GM19324 (cell line): ENCODE measurements around the gene LTO1.

Experiments used
- ATAC-seq: cut with Tn5 transposase; IDR thresholded peaks from one replicate; pipeline ENCODE4 v1.9.1; 2021; ENCODE audit warnings: mild to moderate bottlenecking, moderate library complexity; ENCODE audit not compliant: unreplicated experiment, low FRiP score

Gene LTO1, protein sequence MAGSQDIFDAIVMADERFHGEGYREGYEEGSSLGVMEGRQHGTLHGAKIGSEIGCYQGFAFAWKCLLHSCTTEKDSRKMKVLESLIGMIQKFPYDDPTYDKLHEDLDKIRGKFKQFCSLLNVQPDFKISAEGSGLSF

DNA sequence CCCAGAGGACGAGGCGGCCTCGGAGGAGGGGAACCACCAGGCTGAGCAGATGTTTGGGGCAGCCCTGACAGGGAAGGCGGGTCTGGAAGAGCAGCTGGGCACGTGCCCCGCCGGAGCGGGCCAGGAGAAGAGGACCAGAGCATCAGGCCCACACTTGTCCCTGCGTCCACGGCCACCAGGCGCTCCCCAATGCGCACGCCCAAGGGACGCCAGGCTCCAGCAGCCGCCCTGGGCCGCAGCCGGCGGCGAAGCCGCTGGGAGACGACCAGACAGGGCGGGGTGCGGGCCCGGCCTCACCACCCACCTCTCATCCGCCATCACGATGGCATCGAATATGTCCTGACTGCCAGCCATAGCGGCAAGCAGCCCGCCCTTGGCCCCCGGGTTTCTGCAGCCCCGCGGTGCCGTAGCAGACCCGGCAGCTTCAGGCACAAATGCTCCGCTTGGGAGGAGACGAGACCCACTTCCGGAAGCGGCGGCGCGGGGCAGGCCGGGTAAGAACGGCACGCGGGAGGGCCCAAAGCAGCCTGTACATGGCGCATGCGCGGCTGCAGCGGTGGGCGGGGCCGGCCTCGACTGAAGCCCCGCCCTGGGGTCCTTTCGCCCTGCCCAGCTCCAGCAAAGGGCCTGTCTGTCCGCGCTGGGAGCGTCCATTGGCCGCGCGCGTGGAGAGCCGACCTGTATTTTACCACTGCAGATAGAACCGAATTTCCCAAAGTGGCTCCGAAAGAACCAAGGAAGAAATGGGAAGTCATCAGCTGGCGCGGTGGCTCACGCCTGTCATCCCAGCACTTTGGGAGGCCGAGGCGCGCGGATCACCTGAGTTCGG is at the start of gene LTO1:
Gene LTO1 (minus strand): TSS at position 468 of the 829 bp plus-strand sequence. CDS start 114 bp downstream, at position 354.
- peak; percentile 87 for ATAC-seq

DNA sequence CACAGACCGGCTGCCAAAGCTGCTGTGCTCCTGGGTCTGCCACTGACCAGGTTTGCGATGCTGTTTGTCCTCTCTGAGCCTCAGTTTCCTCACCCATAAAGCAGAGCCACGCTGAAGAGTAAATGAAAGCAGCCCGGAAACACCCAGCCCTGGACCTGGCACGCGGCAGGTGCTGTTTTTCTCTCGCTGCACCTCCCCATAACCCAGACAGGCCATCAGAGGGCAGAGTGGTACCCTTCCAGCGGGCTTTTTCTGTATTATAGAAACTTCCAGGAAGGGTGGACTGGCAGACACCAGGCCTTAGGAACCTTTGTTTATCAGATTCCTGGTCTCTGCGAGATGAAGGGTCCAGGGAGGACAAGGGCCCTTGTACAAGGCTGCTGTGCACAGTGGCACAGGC is 46.6 kb upstream of the LTO1 start:
- ATAC-seq = no peak

DNA sequence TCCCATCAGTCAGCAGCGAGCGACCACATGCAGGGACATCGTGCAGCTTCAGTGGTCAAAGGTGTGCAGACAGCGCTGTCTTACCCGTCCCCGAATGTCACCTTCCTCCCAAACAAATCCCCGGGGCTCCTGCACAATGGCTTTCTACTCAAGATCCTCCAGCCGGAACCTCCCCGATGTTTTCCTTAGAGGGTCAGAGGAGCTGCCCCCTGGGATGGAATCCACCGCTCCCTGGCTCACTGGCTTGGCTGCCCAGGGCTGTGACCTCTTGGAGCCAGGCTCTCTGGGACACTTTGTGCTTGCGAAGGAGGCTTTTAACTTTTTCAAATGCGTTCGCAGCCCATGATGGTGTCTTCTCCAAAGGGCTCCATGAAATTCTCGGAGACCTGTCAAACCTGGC is 46.0 kb upstream of the LTO1 start:
- ATAC-seq = no peak

DNA sequence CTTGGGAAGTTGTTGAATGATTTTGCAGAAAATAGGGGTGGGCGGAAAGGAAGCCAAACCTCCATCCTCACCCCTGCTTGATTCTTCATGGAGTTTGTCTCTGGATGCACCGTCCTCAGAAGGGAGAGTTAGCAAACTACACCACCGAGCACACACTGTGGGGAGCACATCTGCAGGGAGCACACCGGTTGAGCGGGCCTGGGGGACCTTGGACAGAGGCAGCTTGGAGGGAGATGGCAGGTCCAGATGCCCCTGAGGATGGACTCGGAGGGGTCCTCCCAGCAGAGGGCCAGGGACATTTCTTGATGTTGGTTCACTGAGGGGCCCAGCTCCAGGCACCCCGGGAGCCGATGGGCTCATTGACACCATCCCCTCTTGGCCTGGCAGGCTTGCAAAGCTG is 43.8 kb upstream of the LTO1 start:
- ATAC-seq = no peak

DNA sequence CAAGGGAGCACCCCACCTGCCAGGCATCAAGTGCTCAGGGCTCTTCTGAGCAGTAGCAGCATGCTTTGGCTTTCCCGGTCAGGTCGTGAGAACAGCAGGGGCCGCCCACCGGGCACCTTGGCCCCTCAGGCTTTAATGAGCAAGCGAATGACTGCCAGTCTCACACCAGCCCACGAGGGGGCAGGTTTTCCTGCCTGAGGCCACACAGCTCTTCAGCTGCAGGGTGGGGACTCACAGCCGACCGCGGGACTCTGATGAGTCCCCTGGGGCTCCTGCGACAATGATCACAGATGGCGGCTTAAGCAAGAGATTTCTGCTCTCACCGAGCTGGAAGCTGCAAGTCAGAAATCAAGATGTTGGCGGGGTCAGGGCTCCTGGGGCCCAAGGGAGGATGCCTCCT is 43.0 kb upstream of the LTO1 start:
- ATAC-seq = no peak

DNA sequence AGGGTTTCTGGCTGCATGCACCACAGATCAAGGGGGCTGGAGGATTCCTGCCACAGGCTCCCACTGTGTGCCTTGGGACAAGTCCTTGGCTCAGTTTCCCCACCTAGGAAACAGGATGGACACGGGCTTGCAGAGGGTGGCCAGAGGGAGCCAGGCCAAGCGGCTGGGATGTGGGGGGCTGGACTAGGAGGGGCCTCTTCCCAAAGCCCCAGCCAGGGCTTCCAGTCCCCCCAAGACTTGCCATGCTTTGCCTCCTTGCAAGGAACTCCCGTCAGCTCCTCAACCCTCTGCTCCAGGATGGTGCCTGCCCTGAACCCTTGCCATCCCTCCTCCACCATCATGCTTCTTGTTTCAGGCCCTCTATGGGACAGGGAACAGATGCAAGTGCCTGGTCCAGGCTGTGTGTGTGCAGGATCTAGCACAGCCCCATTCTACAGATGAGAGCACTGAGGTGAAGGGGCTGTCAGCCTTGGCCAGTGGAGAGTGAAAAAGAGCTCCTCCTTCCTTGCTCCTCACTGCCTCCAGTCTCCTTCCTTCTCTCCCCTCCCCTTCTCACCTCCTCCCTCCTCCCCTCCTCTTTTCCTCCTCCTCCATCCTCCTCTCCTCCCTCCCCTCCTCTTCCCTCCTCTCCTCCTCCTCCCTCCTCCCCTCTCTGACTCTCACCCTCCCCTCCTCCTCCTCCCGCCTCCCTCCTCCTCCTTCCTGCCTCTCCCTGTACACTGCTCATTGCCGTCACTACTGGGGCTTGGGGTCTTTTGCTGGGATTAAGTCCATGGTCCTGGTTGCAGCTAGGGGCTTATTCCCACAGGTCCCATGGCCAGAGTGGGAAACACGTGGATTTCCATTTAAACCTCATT is 42.0 kb upstream of the LTO1 start:
- no peak for ATAC-seq

DNA sequence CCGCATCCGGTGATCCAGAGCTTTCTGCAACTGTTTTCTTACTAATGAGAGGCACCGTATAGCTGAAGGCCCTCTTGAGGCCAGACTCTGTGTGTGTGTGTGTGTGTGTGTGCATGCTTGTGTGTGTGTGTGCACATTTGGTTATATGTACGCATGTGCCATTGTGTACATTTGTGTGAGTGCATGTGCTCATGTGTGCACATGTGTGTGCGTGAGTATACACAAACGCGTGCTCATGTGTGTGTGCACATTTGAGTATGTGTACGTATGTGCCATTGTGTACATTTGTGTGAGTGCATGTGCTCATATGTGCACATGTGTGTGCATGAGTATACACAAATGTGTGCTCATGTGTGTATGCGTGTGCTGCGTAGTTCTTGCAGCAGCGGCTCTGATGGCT is 40.9 kb upstream of the LTO1 start:
- ATAC-seq = no peak

DNA sequence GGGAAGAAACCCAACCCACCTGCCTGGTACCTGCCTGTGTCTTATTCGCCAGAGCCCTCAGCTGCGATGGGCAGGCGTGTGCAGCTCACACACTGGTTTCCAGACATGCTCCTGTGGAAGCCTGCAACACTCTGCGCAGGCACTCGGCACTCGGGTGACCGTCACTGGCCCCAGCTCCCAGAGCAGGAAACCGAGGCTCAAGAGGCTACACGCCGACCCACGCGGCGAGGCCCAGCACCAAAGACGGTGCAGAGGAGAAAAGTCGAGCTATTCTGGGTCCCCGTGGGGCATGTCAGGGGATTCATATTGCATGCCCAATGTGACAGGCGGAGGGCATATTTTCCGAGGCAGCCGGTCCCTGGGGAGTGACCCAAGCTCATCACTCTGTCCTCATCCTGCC is 40.3 kb upstream of the LTO1 start:
- ATAC-seq = no peak

DNA sequence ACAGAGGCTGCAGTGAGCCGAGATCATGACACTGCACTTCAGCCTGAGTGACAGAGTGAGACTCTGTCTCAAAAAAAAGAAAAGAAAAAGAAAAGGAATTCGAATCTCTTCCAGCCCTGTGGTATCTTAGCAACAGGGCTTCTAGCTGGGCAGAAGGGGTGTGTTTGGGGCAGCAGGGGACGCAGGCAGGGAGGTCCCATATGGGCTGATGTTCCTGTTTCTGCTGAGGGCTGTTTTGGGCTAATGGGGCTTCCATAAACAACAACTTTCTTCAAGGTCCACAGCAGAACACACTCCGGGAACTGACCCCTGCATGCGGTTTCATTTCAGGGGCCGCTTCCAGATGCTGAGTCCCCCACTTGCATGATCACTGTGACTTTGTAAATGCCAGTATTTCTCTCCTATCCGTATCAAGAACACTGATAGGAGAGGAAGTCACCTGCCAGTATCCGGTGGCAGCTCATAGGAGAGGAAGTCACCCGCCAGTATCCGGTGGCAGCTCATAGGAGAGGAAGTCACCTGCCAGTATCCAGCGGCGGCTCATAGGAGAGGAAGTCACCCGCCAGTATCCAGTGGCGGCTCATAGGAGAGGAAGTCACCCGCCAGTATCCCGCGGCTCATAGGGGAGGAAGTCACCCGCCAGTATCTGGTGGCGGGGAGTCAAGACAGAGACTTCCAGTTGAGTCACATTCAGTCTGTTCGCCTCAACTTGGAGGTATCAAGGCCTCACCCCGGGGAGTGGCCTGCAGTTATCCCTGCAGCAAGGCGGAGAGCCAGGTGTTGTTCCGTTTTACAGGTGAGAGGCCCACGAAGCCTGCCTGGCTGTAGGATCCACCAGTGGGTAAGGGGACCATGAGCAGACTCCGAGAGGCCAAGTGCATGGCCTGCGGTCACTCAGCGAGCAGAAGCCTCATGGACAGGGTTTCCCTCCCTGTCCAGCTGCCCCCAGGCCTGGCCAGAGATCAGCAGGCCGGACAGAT is 37.0 kb upstream of the LTO1 start:
- ATAC-seq = no peak

DNA sequence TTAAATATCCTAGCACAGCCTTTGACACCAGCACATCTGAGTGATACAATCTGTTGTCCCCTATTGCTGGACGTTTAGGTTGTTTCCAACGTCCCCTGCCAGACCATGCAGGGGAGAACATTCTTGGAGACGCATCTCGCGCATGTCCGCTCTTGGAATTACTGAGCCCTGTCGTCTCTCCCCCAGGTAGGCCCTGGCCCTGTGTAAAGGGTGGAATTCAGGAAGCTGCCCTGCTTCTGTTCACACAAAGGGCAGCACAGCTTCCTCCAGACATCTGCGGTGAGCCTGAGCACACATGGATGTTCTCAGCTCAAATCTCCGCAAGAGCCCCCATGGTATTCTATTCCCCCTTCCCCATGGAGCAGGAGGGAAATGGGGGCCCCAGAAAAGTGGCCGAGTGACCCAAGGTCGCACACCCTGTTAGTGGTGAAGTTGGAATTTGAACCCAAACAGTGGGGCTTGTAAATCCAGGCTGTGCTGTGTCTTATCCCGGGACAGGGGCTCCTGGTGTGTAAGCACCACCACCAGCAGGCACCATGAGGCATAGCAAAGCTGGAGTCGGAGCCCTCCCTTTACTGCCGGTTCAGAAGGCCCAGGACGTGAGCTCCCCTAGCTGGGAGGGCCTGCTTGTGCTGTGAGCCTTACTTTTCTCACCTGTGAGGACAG is 33.7 kb upstream of the LTO1 start:
- no peak for ATAC-seq

DNA sequence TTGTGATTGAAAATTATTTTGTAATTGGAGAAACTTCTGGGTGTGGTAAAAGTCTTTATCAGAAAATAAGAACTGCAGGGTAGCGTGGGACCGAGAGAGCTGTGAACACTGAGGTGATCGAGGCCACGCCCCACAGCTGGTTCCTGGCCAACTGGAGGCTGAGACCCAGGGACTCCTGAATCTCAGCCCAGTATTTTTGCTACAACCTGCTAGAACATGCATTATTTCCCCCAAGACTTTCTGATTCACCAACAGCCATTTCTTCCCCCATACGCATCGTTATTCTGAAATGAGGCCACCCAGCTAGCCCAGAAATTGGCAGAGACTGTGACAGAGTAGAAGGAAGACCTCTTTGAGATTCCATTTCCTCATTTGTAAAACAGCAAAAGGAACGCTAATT is 32.0 kb upstream of the LTO1 start:
- ATAC-seq = no peak

DNA sequence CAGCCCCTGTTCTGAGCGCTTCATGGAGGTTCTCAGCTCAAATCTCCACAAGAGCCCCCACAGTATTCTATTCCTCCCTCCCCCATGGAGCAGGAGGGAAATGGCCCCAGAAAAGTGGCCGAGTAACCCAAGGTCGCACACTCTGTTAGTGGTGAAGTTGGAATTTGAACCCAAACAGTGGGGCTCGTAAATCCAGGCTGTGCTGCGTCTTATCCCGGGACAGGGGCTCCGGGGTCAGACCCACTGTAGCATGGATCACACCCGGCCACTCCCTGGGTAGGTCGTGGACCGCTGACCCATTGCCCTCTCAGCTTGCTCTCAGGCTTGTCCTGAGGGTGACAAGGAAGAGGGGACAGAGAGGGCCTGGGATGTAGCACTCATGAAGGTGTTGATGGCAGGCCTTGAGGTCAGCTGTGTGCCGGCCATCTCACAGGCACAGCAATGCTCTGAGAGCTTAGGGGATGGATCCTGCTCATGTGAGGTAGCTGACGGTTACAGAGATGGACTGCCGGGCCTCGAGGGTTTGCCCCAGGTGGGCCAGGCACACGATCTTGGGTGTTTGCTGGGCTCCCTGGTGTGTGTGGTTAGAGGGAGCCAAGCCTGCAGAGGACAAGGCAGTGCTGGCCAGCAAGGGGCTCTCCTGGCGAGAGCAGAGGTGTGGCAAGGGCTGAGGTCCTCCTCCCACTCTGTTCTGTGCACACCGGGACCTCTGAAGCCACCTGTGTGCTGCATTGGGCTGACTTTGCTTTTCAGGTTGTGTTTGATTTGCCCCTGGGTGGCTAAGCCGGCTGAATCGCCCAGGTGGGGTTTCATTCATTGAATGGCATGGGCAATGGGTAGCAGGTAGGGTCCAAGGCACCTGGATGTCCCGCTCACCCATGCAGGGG is 31.0 kb upstream of the LTO1 start:
- no peak for ATAC-seq

DNA sequence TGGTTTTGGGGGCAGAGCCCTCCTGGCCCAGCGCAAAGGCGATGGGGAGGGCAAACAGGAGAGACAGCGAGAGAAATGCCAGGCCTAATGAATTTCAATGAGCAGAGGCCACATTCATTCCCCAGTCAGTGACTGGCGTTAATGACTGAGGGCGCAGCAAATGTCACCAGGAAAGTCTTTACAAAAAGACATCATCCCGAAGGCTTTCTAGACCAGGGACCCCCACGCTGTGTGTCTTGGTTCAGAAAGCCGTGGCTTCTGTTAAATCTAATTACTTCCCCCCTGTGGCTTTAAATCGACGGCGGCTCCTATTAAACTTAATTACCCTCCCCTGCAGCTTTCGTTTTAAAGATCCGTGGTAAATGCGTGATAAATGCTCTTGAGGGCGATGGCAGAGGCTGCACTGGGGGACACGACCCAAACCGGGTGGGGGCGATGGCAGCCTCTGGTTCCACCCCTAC is 30.2 kb upstream of the LTO1 start:
- ATAC-seq = no peak

DNA sequence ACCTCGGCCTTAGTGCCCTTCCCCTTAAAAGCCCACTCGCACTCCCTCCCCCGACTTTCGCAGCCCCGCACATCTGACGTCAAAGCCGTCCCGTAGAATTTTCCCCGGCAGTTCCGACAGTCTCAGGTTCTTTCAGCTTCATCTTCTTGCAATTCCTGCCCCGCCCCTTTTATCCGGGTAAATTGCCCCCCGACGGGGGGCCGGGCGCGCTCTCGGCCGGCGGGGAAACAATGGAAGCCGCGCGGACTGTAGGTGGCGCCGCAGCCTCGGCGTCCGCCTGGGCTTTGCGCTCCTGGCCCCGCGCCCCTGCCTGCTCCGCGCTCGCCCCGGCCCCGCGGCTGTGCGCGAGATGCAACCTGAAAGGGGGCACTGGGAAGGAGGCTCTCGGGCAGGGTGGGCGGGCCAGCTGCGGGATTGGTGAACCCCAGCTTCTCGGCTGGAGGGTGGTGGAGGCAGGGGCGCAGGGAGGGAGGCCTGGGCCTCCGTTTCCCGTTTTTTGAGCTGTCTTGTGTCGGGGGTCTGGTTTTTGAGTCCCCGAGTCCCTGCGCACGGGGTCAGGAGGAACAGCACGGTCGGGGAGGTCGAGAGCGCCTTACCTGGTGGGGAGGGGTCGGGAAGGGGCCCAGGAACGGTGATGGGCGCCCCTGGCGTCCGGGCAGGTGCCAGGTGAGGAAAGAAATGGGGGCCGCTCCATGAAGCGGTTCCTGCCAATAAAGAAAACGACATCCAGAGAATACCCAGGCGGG is 29.5 kb upstream of the LTO1 start:
- ATAC-seq = no peak

DNA sequence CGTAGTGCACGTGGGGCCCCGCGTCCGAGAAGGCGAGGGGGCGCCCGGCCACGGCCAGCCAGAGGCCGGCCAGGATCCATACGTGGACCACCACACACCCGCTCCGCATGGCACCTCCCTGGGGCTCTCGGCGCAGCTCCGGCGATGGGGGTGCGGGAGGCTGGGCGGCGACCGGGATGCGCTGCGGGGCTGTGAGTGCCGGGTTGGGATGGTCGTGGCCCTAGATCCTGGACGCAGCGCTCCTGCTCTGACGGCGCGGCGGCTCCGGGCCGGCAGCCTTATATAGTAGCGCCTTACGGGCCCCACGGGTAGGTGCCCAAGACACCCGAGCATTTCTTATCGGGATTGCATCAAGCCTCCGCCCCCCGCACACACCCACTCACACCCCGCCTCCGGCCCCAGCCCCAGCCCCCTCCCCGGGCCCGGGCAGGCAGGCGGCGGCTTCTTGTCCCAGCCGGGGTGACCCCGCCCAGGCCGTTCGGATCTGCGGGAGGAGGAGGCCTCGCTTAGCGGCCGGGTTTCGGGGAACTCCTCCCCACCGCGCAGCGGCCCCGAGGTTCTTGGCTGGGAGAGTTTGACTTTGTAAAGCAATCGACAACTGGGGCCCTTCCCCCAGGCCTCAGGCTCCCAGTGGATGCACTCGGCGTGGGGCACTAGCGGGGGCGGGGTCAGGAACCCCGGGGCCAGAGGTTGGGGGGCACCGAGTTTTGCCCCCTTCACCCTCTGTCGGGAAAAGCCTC is 28.8 kb upstream of the LTO1 start, which contains the start of gene FGF19:
Gene FGF19 (minus strand): TSS at position 255 of the 740 bp plus-strand sequence. CDS start 146 bp downstream, at position 109.
- ATAC-seq = no peak

DNA sequence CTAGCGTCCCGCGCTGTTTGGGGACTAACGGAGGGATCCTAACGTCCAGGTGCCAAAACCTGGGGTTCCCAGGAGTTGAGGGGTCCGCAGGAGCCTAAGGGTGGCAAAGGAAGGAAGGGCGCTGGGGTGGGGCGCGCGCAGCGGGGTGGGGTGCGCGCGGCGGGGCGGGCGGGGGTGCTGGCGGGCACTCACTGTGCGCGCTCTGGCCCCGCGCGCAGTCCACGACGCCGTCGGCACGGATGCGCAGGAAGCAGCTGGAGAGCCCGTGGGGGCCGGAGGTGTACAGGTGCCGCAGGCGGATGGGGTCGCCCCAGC is 28.3 kb upstream of the LTO1 start:
- ATAC-seq = no peak

DNA sequence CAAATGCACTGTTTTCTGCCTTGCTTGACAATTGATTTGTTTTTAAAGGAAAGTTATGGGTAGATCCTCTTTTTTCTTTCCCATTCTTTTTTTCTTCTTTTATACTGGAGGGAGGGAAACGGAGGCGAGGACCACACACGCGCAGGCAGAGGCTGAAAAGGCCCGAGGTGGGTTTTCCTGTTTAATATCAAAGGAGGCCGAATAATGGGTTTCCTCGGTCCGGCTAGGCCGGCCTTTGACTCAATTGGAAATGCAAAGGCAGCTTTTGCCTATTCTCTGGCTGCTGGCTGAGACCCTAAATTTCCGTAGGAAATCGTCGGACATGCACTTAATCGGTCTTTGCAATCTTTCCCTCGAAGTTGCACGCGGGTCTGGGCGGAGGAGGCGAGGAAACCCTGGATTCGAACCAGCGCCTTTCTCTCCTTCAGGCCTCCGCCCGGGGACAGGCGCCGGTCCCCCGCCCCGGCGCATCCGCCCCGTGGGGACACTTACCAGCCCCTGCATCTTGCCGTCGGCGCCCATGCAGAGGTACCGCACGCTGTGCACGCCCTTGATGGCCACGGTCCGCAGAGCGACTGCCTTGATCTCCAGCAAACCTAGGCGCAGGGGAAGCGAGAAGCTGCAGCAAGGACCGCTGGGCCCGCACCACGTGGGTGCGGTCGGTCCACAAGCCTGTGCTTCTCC is 27.8 kb upstream of the LTO1 start:
- no peak for ATAC-seq
